HL-60/S4 (cell line): ENCODE results near the gene CHI3L2.

ENCODE experiments used
- in situ Hi-C: fragments of 300-500 bp; cut with MboI; formaldehyde crosslinking; loops from 2 replicates; pipeline ENCODE4 v1.14.3; 2022; ENCODE audit warnings: low sequenced_read_pairs

The CHI3L2 gene, protein sequence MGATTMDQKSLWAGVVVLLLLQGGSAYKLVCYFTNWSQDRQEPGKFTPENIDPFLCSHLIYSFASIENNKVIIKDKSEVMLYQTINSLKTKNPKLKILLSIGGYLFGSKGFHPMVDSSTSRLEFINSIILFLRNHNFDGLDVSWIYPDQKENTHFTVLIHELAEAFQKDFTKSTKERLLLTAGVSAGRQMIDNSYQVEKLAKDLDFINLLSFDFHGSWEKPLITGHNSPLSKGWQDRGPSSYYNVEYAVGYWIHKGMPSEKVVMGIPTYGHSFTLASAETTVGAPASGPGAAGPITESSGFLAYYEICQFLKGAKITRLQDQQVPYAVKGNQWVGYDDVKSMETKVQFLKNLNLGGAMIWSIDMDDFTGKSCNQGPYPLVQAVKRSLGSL

DNA sequence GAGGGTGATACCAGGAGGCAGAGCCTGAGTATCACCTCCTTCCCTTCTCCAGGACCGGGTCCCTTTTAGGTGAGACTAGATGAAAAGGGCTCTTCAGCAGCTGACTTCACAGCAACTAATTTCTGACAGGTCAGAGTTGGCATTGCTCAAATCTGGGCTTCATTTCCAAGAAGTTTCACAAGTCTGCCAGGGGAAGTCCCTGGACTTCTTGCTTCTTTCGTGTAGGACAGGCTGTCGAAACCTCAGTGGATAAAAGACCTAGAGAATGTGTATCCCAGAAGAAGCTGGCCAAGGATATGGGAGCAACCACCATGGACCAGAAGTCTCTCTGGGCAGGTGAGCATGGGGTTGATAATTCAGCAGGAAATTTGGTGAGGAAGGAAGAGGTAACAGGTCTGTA, at the start of gene CHI3L2:
TSS of gene CHI3L2 (plus strand) at position 280 of the 400 bp plus-strand sequence. CDS start at position 297, 17 bp downstream.
- in situ Hi-C loops: loop anchor here (10.0 kb wide), 1 partner anchor 167 kb away; no protein-coding TSS in a partner anchor

DNA sequence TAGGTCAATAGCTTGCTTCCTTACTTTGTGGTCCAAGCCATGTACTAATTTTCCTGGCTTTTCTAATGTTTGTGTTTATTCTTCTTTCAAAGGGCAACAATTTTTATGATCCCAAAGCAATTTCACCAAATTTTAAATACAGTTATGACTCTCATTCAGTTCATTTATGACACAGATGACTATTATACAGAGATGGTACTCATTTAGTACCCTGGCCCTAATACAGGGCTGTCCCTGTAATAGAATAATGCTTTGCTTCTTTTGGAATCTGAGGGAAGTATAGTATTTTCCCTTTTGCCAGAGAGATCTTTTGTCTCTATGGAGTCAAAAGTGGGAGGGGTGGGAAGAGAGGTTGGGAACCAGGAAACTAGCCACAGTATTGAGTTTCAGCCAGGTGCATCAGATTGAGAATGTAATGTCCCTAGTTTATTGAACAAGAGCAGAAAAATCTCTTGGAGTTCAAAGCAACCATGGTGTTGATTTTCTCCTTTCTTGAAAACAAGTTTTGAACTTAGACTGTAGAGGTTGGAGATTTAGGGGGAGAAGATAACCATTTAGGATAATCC, 47.5 kb upstream of the CHI3L2 start:
- in situ Hi-C loops: no loop called here

DNA sequence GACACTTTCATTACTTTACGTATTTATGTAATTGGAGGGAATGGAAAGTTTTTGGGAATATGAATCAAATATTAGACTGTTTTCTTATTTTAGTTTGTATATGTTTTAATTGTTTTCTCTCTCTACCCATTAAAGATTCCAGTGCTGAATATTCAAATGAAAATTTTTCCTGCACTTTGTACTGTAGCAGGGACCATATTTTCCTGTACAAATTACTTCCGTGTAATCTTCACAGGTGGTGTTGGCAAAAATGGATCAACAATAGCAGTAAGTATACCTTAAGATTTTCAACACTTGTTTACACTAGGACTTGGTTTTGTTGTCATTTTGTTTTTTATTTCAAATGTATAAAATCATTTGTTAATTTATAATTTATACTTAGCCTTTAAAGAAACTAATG, 45.5 kb upstream of the CHI3L2 start:
- in situ Hi-C loops: no loop called here

DNA sequence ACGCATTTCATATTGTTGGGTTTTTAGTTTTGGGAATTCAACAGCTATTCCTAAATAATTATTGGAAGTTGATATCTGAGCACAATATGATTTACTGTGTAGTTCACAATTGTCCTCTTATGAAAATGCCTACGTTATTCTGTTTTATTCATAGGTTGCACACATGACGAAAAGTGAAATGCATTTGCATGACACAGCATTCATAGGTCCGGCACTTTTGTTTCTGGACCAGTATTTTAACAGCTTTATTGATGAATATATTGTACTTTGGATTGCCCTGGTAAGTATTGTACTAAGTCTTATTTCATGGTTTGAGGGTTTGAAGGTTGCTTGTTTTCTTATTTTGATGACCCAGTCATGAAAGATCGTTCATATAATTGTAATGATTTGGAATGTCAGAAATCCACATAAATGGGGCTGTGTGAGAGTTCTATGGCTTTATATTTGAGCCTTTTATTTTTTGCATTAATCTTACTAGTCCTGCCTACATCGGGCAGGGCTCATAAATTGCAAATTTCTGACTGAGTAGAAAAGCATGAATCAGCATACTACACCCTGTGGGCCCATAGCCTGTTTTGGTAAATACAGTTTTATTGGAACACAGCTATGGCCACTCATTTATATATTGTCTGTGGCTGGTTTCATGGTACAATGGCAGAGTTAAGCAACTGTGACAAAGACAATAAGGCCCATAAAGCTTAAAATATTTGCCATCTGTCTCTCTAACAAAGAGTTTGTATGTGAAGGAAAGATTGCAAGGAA, 44.0 kb upstream of the CHI3L2 start:
- in situ Hi-C loops: no loop called here

DNA sequence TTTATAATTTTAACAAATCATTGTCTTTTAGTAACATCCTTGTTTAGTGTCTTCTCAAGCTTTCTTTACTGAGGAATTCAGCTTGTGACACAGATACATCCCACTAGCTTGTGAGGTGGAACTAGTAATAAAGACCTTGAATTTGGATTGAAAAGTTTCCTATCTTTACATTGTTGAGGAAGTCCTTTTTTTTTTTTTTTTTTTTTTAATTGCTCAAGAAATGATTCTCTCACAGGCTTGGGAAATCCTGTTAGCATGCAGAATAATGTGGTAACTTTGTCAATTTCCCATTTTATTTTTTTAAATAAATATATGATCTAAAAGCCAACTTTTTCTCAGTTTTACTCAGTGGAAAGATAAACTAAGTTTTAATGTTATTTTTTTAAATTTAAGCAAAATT, 42.9 kb upstream of the CHI3L2 start:
- in situ Hi-C loops: no loop called here

DNA sequence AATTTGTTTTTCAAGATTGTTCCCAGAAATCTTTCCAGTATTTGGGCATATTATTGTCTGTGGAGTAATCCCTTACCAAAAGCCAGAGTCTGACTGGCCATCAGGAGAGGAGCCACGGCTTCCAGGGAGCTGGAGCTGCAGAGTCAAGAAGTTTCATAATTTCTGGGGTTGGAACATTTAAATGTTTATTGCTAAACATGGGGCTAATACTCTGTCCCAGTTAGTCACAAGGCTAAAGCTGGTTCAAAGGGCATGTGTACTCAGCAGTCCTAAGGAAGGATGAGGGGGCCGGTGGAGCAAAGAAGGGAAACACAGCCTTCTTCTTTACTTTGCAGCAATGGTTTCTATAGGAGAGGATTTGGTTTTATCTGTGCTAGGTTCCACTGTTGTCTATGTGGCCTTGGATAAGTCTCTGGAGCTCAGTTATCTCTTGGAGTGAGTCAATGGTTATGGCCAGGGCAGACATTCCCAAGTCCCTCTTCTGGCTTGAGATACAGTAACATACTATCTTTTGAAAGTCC, 36.5 kb upstream of the CHI3L2 start:
- in situ Hi-C loops: no loop called here

DNA sequence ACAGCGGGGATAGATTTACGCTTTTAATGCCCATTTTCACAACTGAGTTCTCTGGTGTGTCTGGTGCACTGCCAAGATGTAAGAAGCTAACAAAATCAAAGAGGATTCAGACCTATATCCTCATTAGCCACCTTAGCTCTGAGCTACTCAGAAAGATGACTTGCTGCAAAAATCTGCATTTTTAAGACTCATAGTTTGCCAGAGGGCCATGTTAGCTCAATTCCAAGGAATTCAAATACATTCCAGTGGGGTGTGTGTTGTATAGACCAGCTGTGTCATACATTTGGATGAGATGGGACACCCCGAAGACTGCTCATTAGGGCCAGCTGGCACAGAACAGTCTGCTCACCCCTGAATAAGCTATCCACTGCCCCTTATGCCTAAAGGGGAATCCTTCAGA, 36.0 kb upstream of the CHI3L2 start:
- in situ Hi-C loops: no loop called here

DNA sequence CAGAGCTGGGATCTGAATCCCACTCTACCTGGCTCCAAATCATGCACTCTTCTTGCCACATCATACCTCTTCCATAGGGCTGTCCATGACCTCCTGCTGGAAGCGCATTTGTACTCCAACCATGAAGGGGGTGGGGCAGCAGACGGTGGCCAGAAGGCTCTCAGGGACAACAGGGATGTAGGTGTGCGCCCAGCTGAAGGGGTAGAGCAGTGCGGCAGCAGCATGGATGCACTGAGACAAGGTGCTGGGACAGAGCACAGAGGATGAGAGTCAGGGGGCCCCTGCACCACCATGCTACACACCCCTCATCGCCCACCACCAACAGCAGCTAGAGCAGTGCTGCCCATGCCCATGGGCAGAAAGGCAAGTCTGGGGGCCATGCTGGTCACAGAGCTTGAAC, 35.4 kb upstream of the CHI3L2 start:
- in situ Hi-C loops: no loop called here

DNA sequence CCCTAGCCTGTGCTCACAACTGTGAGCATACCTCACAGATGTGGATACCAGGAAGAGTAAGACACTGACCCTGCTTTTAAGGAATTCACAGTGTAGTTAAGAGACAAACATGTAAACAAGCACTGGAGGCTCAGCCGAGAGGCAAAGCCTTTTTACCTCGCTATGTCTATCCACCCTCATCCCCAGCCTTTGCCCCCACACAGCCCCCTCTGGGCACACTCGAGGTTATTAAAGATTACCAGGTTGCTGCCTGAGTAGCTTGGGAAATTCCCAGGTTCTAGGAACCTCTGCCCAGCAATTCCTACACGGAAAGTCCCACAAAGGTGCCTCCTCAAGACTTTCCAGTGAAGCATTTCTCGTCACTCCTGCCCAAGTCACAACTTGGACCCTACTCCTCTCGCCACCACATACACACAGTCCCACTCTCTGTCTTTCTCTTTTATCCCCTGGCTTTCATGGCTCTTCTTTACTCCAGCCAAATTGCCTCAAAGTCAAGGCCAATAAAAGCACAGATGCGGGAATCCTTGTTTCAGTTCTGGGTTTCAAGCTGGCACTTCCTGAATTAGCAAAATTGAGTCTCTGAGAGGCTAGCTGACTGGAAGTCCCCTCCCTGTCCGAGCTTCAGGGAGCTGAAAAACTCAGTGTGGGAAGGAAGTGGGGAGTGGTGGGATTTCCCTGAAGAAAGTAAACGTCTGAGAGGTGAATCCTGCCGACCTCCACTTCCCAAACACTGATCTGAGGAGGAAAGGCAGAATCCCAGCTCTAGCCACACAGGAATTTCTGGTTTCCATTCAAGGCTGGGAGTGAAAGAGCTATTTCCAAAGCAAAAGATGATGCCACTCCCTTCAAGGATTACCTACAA, 34.6 kb upstream of the CHI3L2 start:
- in situ Hi-C loops: no loop called here

DNA sequence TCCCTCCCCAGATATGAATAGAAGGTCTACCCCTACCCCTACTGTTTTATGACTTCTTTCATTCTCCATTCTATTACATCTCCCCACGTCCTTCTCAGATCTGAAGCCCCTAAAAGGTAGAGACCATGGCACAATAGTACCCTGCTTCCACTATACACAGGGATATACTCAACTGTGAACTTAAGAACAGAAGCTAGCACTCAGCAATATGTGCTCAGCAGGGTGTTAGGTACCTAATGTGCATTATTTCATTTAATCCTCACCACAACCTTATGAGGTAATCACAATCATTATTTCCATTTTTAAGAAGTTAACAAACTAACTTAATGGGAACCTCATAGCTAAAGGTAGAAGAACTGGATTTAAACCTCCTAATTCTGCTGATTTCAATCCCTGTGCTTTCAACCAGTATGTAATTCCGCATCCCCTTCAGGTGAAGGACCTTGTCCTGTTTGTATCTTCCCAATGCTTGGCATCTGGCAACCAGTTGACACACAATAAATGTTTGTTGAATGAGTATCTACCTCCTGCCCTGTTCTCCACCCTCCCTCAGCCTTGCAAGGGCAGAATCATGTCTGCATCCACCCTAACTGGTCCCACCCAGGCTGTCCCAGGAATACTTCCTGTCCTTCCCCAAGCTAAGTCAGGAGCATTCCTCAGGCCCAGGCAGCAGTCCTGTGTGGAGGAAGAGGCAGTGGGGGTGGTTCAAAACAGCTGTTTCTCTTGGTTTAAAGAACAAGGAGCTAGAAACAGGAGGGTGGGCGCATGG, 33.6 kb upstream of the CHI3L2 start:
- in situ Hi-C loops: no loop called here

DNA sequence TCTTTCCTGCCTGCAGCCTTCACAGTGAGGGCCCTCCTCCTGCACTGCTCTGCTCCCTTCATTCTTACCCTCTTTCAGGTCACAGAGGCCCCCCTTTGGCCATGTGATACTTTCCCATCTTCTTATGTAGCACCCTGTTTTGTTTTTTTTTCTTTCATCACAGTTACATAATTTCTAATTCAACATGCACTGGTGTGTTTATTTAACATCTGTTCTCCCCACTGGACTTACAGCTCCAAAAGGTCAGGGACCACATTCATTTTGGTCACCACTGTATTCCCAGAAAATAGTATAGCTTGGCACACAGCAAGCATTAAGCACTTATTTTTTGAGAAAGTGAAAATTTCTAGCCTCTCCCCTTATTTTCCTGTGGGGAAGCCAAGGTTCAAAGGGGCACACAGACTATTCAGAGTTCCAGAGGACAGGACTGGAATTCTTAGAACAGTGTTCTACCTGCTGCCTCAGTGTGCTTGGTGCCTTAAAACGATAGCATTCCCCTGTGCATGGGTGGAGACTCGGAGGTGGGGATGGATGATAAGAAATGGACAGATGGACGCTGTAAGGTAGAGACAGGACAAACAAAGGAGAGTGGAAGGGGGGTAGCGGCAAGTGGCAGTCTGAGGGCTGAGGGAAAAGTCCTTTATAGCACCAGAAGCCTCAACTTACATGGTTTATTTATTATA, 32.4 kb upstream of the CHI3L2 start:
- in situ Hi-C loops: no loop called here

DNA sequence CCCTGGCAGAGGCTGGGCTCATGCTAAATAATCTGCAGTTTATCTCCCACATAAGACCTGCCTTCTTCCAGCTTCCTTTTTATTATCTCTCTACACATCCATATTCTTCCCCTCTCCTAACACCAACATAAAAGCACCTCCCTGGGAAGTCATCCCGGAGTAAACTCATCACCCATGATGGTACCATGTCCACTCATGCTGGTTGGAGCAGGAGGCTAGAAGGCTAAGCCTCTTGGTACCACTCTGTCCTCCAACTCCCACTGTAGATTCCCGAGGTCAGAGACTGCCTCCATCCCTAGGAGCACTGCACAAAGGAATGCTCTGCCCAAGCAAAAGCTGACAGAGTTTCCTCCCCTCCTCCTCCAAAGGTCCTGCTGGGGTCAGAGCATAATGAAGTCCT, 31.3 kb upstream of the CHI3L2 start:
- in situ Hi-C loops: no loop called here

DNA sequence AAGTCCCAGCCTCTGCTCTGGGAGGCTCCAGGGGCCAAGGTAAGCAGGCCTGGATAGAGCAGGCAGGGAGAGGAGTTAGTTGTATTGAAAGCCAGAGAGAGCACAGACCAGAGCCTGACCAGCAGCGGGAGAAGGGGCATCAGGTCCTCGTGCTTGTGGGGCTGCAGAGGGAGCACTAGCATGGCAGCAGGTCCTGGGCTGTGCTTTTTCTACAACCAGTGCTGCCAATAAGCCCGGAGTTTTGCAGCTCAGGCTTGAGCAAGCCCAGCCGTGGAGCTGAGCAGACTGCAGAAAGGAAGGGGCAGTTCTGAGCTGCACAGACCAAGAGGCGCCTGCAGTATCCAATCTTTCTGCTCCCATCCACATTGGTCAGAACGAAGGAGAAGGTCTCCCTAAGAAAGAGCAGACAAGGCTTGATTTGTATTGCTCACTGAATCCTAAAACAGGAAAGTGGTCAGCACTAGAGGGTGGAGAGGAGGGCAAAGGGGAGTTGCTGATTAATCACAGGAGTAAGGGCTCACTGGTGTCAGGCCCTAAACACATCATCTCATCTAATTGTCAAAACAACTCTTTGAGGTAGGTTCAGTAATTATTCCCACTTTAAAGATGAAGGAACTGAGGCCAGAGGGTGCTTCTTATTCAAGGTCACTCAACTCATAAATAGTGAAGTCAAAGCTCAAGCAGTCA, 29.8 kb upstream of the CHI3L2 start:
- in situ Hi-C loops: no loop called here

DNA sequence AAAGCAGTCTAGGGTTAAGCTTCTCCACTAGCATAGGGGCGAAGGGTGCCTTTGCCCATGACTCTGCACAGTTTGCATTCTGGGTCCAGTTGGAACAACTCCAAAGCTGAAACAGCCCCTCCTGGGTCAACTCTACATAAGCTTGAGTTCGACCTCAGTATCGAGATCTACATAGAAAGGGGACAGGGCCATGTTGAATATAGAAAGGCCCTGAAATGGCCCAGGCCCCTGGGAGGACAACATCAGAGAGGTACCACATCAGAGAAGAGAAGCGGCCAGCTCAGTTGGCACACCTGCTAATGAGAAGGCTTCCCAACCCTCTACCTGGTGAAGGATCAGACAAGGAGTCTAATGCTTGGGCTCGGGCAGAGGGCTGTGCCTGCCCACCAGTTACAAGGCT, 28.7 kb upstream of the CHI3L2 start:
- in situ Hi-C loops: no loop called here

DNA sequence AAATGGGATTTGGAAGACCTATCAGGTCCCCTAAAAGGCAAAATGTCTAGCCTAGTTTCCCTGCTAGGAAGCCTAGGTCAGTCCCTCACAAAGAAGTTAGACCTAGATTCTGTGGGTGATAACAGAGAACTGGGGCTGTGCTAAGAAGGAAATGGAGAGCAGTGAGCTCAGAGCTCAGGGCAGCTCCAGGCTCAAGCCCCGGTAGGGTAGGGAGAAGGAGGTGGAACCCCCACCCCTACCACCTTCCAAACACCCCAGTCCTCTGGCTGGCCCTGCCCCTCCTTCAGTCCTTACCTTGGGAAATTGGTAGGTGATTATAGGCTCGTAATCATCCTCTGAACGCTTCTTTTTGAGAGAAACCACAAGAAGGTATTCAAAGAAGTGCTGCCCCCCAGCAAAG, 28.2 kb upstream of the CHI3L2 start:
- in situ Hi-C loops: no loop called here

DNA sequence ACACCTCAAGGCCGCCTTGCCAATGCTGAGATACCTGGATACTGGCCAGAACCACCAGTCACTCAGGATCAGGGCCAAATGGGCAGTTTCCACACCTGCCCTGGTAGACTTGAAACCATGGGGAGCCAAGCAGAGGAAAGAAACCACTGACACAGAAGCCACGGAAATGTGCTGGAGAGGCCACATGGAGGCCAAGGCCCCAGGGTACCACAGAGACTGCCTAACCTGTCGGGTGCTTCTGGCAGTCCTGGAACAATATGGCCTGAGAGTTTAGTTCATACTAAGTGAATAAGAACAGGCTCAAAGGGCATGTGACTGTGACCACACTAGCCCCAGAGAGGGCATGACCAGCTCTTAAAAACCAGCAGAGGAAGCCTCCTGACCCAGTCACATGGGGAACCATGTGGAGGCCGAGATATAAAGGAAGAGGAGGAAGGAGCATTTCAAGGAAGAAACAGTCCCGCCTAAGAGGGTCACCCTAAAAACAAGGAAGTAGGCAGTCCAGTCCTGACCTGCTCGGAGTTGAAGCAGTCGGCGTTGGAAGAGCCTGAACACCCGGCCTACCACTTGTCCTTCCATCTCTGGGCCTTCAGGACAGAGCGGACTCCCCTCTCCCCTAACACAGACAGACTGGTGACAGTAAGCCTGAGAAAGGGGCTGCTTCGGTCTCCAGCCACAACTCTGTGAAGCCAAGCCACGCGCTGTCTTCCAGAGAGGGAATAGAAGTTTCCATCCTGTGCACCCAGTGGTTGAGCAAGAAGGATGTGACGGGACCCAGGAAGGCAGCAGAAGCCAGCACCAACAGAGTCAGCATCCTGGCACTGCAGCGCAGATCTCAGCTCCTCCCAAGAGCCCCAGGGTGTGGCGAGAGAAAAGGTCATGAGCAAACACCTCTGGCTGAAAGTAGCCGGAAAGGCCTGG, 27.4 kb upstream of the CHI3L2 start, which contains the start of gene DENND2D:
TSS of gene DENND2D (minus strand) at position 766 of the 921 bp plus-strand sequence. CDS start at position 579, 187 bp downstream.
- in situ Hi-C loops: loop anchor here (25.0 kb wide), 1 partner anchor 562 kb away; the partner anchor contains the start of gene DDX20

DNA sequence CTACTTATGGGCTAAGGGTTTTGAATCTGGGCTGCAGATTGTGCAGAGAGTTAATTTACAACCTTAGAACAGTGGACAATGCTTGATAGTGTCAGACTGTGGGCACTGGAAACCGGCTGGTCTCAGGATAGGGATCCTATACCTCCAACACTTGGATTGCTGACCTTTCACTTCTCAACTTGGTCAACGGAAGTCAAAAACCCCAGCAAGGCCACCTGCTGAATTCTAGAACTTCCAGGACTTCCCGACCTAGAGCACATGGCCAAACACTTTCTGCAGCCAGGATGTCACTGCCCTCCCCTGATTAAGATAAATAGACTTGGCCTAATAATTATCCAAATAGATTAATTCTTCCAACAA, 26.7 kb upstream of the CHI3L2 start:
- in situ Hi-C loops: loop anchor here (25.0 kb wide), 1 partner anchor 562 kb away; the partner anchor contains the start of gene DDX20
